ENCODE results near the gene SEPHS2. TPM values are rescaled to one million over a fixed set of nuclear protein-coding genes. Genes with fewer than 3 reads are reported as not detected.
A peak's percentile ranks its signal among the peaks of the same experiment; 100 is the strongest.

Gene SEPHS2
- total RNA-seq, 1 donor from 2014 or later, result 30.5 TPM

DNA sequence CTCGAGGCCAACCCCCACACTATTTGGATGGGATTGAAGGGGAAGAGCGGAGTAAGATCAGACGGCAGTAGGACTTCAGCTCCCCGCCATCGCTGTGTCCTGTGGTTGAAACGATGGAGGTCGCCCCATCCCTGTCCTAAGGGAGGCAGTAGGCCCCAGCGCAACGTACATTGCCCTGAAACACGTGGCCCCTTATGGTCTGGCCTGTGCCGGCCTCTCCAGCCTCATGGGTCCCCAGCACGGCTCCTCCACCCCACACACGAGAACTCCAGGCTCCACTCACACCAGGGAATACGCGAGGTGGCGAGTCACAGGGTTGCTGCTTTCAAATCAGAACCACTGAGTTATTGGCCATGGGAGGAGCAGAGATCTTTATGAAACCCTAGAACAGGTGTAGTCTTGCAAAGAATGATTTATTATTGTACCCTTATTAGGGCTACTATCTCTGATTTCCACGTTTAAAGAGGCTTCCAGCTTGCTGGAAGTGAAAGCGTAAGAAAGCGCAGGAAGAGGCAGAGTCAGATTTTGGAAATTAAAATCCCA, 15.2 kb downstream of the SEPHS2 start:
- Mint-ChIP-seq H3K27ac (ENCODE audit: unreplicated experiment) (no peak overlapping the region), H3K36me3 (ENCODE audit: low read depth) (peaks cover 12% of the 10 kb centered on the region), H3K4me1 (peaks cover 24% of the 10 kb centered on the region), H3K27me3 (ENCODE audit: low read depth) (peaks cover 6% of the 10 kb centered on the region), H3K9me3 (no peaks in the 10 kb centered on the region), H3K4me3 (no peak overlapping the region)
- TF ChIP-seq, protein P1, sequence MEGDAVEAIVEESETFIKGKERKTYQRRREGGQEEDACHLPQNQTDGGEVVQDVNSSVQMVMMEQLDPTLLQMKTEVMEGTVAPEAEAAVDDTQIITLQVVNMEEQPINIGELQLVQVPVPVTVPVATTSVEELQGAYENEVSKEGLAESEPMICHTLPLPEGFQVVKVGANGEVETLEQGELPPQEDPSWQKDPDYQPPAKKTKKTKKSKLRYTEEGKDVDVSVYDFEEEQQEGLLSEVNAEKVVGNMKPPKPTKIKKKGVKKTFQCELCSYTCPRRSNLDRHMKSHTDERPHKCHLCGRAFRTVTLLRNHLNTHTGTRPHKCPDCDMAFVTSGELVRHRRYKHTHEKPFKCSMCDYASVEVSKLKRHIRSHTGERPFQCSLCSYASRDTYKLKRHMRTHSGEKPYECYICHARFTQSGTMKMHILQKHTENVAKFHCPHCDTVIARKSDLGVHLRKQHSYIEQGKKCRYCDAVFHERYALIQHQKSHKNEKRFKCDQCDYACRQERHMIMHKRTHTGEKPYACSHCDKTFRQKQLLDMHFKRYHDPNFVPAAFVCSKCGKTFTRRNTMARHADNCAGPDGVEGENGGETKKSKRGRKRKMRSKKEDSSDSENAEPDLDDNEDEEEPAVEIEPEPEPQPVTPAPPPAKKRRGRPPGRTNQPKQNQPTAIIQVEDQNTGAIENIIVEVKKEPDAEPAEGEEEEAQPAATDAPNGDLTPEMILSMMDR (conservative IDR thresholded peaks at IDR 0.05), result peak; percentile 43
- no peak for DNase-seq (ENCODE audit: low read depth, low spot score)

DNA sequence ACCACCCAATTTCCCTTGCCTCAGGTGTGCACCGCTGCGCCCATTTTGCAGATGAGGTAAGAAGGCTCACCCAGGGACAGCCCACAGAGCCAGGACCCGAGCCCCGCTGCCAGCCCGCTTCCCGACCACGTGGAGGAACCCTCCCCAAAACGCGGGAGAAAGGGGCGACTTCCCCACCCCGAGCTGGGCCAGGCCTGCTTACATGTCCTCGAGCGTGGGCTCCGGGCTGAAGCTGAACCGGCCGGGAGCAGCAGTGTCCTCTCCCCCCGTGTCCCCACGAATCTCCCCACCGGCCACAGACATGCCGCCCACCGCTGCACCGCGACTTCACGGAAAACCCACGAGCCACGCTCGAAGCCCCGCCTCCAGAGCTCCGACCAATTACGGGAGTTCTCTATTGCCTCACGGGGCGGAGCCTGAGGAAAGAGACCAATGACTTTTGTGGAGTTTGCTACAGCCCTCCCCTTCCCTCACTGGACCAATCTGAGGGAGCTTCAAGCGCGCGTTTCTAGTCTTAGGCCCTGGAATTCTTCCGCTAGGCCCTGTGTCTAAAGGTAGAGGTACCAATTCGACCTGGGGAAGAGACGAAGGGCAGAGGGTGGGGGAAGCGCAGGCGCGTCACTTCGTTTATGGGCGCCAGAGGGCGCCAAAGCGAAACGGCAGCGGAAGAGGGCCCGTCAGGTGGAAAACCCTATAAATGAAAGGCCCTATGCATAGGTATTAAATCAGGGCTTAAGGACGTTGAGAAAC, 15.8 kb downstream of the SEPHS2 start, which contains the start of gene DCTPP1:
TSS of gene DCTPP1 (minus strand) at position 353 of the 750 bp plus-strand sequence. CDS start at position 303, 50 bp downstream.
- Mint-ChIP-seq H3K36me3 (ENCODE audit: low read depth) (peaks cover 12% of the 10 kb centered on the region), H3K4me1 (peaks cover 24% of the 10 kb centered on the region), H3K9me3 (no peaks in the 10 kb centered on the region), H3K4me3 (no peak within 1 kb of the TSS), H3K27me3 (ENCODE audit: low read depth) (peaks cover 3% of the 10 kb centered on the region), H3K27ac (ENCODE audit: unreplicated experiment) (peak within 1 kb of the TSS; percentile 57)
- TF ChIP-seq, protein P1 (conservative IDR thresholded peaks at IDR 0.05), result peak; percentile 90
- peak; percentile 88 for DNase-seq (ENCODE audit: low read depth, low spot score)

DNA sequence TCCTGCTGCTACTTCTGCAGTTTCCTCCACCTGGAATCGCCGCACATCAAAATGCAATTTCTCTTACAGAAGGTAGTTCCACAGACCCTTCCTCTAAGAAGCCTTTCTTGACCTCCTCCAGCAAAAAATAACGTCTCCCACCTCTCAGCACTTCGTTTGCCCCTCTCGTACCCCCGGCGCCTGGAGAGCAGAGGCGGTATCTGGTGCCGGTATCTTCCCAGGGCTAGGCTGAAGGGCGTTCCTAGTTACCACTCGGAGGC, 16.3 kb downstream of the SEPHS2 start:
- Mint-ChIP-seq H3K27ac (ENCODE audit: unreplicated experiment) (peak overlapping the region; percentile 55), H3K36me3 (ENCODE audit: low read depth) (peaks cover 12% of the 10 kb centered on the region), H3K27me3 (ENCODE audit: low read depth) (no peaks in the 10 kb centered on the region), H3K9me3 (no peaks in the 10 kb centered on the region), H3K4me3 (no peak overlapping the region), H3K4me1 (peaks cover 24% of the 10 kb centered on the region)
- DNase-seq (ENCODE audit: low read depth, low spot score), result no peak
- TF ChIP-seq, protein P1 (conservative IDR thresholded peaks at IDR 0.05), result no peak

DNA sequence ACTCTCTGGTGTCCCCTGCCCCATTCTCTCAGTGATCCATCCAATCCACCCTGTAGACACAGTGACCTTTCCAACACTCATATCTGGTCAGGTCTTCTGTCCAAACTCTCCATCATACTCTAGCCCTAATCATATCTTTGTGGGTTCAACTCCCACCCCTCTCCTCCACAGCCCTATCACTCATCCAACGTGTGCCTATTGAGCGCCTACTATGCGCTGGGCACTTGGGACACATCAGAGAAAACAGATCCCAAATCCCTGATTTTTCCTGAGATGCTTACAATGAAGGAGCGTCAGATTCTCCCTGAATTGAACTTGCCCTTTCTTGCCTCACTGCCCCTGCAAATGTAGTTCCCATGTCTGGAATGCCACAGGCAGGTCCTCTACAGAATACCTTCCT, 17.6 kb downstream of the SEPHS2 start:
- H3K9me3 Mint-ChIP-seq, result no peaks in the 10 kb centered on the region
- H3K36me3 Mint-ChIP-seq (ENCODE audit: low read depth), result peaks cover 15% of the 10 kb centered on the region
- H3K4me1 Mint-ChIP-seq, result peaks cover 24% of the 10 kb centered on the region
- no peak overlapping the region for H3K4me3 Mint-ChIP-seq
- no peaks in the 10 kb centered on the region for H3K27me3 Mint-ChIP-seq (ENCODE audit: low read depth)
- no peak for DNase-seq (ENCODE audit: low read depth, low spot score)
- TF ChIP-seq, protein P1 (conservative IDR thresholded peaks at IDR 0.05), result no peak
- H3K27ac Mint-ChIP-seq (ENCODE audit: unreplicated experiment), result peak overlapping the region; percentile 62

DNA sequence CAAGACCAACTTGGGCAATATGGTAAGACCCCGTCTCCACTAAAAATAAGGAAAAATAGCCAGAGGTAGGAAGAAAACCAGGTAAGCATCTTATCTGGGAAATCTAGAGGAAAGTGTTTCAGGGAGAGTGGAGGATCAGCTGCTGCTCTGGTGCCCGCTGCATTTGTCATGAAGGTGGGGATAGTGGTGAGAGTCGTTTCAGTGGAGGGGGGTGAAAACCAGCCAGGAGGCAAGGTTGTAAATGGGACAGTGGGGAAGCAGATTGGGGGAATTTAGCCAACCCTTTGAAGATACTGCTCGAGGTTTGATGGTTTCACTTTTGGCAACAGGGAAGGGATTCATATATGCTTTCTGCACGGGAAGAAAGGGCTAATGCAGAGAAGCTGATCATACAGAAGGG, 24.7 kb downstream of the SEPHS2 start:
- H3K9me3 Mint-ChIP-seq, result no peaks in the 10 kb centered on the region
- H3K27ac Mint-ChIP-seq (ENCODE audit: unreplicated experiment), result no peak overlapping the region
- TF ChIP-seq, protein P1 (conservative IDR thresholded peaks at IDR 0.05), result no peak
- H3K4me3 Mint-ChIP-seq, result peak overlapping the region; percentile 79
- no peaks in the 10 kb centered on the region for H3K27me3 Mint-ChIP-seq (ENCODE audit: low read depth)
- peaks cover 25% of the 10 kb centered on the region for H3K4me1 Mint-ChIP-seq
- DNase-seq (ENCODE audit: low read depth, low spot score), result no peak
- H3K36me3 Mint-ChIP-seq (ENCODE audit: low read depth), result peaks cover 24% of the 10 kb centered on the region
